Midbrain (tissue), 1 donor: ENCODE results near the gene HSPB6.
A peak's percentile ranks its signal among the peaks of the same experiment; 100 is the strongest.

ENCODE experiments used
- DNase-seq: peaks from one replicate; lab custom pipeline; 2025; lab: John Stamatoyannopoulos, UW

The HSPB6 gene

DNA sequence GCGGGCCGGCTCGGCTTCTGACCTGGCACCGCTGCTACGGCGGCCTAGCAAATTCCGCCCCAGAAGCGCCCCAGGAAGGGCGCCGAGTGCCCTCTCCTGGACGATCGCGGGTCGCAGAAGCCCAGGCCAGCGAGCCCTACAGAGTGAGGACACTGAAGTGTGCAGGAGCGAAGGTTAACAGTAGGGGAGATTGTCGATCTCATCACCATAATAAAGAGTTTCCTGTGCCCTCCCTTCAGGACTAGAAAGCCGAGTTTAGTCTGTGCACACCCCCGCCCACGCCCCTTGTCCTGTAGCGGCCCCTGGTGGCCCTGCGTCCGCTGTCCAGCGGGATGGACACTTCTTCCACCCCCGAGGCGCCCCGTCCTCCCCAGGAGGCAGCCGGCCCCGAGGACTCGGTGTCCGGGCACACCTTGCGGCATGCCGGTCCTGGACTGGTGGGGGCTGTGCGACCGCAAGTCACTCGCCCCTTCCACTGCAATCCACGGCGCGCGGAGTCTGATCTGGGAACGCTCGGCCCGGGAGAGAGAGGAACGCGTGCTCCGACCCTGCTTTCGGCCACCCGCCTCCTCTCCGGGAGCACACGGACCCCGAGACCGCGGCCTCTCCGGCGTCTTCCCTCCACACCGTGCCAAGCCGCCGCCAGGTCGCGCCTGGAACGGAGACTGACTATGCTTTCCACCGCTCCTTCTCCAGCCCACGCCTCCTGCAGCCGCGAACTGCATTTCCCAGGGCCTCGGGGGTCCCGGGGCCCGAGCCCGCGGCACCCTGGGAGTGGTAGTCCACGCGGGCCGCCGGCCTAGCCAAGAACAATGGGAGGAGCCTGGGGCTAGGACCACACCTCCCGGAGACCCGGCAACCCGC lies 39.8 kb downstream of the HSPB6 start:
- peak; percentile 95 for DNase-seq

- DNase-seq: peak; percentile 72
These were observed 40.6 kb downstream of the HSPB6 start for GRCh38 chr19:35715981-35716800.

DNA sequence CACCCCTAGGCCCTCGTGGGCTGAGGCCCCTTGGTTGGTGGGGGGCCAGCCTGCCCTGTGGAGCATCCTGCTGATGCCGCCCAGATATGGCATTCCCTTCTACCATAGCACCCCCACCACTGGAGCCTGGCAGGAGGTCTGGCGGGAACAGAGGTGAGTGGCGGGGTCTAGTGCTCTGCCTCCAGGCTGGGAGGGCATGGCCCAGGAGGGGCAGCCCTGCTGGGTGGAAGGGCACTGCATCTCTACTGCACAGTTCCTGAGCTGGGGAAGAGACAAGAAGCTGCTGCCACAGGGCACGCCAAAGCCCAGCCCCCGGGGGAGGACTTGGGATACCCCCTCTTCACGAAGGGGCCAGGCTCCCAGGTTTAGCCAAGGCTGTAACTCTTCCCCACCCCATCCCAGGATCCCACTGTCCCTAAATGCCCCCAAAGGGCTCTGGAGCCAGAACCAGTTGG lies 41.4 kb downstream of the HSPB6 start:
- no peak for DNase-seq

DNA sequence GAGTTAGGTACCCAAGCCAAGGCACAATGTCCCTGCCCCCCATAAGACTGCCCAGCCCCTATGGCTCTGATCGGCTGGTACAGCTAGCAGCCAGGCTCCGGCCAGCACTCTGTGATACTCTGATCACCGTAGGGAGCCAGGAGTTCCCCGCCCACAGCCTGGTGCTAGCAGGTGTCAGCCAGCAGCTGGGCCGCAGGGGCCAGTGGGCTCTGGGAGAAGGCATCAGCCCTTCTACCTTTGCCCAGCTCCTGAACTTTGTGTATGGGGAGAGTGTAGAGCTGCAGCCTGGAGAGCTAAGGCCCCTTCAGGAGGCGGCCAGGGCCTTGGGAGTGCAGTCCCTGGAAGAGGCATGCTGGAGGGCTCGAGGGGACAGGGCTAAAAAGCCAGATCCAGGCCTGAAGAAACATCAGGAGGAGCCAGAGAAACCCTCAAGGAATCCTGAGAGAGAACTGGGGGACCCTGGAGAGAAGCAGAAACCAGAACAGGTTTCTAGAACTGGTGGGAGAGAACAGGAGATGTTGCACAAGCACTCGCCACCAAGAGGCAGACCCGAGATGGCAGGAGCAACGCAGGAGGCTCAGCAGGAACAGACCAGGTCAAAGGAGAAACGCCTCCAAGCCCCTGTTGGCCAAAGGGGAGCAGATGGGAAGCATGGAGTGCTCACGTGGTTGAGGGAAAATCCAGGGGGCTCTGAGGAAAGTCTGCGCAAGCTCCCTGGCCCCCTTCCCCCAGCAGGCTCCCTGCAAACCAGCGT lies 42.1 kb downstream of the HSPB6 start:
- no peak for DNase-seq

DNA sequence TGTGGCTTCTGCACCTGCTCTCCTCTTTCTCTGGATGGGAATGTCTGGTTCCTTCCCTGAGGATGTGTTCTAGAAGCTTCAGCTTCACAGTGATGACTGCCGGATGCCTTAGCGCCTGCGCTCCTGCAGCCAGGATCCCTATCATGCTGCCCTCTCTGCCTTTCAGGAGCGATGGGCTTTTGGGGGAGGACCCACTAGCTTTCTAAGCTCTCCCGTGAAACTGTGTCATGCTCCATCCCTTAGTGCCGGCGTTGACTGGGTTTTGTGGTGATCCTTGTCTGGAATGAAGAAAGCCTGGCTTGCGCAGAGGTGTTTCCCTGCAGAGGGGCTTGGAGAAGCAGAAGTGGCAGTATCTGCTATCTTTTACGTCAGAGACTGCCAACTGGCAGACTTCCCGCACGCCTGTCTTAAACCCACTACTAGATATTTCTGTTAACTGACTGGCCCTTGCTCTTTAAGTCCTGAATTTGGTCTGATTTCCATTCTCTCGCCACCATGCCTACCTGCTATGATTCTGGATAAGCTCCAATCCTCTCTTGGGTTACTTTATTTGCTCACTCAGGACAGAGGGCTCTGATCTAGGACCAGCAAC lies 42.8 kb downstream of the HSPB6 start:
- no peak for DNase-seq

GRCh38 chr19:35713506-35713850 lies 43.4 kb downstream of the HSPB6 start:
- DNase-seq: no peak

DNA sequence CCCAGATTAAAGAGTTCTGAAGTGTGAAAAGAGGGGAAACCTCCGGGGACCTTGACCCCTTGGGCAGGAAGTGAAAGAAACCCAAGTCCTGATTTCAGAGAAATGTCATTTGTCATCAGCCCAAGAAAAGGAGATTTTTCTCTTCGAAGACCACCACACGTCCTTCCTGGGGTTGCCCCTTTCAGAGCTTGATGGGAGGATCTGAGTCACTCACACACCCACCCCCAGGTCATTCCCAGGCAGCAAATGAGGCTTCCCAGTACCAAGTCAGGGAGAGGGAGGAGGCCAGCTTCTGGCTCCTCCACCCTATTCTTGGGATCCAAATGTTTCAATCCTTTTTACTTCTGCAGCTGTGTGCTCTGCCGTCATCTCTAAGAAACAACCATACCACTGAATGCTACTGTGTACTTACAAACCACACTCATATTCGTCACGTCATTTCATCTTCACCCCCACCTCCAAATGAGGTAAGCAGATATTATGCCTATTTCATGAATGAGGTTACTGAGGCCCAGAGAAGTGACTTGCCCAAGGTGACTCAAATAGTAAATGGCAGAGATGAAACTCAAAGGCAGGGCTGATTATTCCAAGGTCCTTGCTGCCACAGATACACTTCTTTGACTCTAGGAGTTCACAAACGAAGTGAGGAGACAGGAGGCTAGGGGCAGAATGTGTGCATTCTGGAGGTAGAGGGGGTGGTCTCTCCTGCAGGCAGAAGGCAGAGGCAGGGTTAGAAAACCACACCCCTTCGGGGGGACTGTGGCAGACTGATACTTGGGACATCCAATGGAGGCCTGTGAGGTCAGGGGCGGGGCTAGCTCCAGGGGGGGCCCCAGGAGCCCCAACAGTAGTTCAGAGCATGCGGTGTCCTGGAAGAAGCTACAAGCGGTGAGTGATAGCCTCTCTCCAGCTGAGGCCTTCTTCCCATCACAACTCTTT lies 44.0 kb downstream of the HSPB6 start:
- no peak for DNase-seq

GRCh38 chr19:35710784-35711723 lies 45.8 kb downstream of the HSPB6 start:
- no peak for DNase-seq

- no peak for DNase-seq
These were observed 48.4 kb downstream of the HSPB6 start for GRCh38 chr19:35708391-35708790.
